H1 (cell line): ENCODE measurements around the gene GSE1. TPM values are rescaled to one million over a fixed set of nuclear protein-coding genes. Genes with fewer than 3 reads are reported as not detected.
A peak's percentile ranks its signal among the peaks of the same experiment; 100 is the strongest.

Experiments used
- CTCF ChIA-PET: fragments of 300-600 bp; sonication (Branson Sonifier 250); formaldehyde crosslinking; loops from one replicate; lab custom pipeline; 2021; ENCODE audit not compliant: partially characterized antibody; lab: Charles Lee
- POLR2A ChIA-PET: fragments of 300-600 bp; sonication (Branson Sonifier 250); formaldehyde crosslinking; loops from one replicate; lab custom pipeline; 2021; ENCODE audit warnings: inconsistent platforms; ENCODE audit not compliant: partially characterized antibody; lab: Charles Lee
- DNase-seq, 2 experiments: peaks; one replicate each; pipeline versions ENCODE4 v3.0.0 to v3.0.0-alpha.2; 2010 to 2022; ENCODE audit warnings: low spot score in 2 of 2, low read depth in 1 of 2, mixed read lengths in 1 of 2
- FAIRE-seq: peaks from 2 replicates; lab custom pipeline; 2011; peaks lifted over from hg19 to GRCh38; lab: Jason Lieb, UNC
- H2AFZ ChIP-seq: 2 replicates; pipeline ENCODE4 v1.8.1; 2012; ENCODE audit warnings: low read length, inconsistent platforms
- H2AK5ac ChIP-seq: 2 replicates; pipeline ENCODE4 v1.6.1; 2013; ENCODE audit warnings: low read depth, low read length
- H2BK120ac ChIP-seq: replicated peaks from 2 replicates; pipeline ENCODE3; 2013; ENCODE audit warnings: low read depth, low read length, inconsistent platforms
- H2BK12ac ChIP-seq: 2 replicates; pipeline ENCODE4 v1.6.1; 2013; ENCODE audit warnings: low read depth, low read length
- H2BK15ac ChIP-seq: 2 replicates; pipeline ENCODE4 v1.6.1; 2013; ENCODE audit warnings: low read length
- H2BK20ac ChIP-seq: 2 replicates; pipeline ENCODE4 v1.6.1; 2013; ENCODE audit warnings: low read length
- H2BK5ac ChIP-seq: 2 replicates; pipeline ENCODE4 v1.6.1; 2013; ENCODE audit warnings: low read depth, low read length
- H3K14ac ChIP-seq: 2 replicates; pipeline ENCODE4 v1.6.1; 2013; ENCODE audit warnings: inconsistent platforms; ENCODE audit not compliant: insufficient read length
- H3K18ac ChIP-seq: 2 replicates; pipeline ENCODE4 v1.6.1; 2013; ENCODE audit warnings: low read length; ENCODE audit errors: extremely low read depth
- H3K23ac ChIP-seq: 2 replicates; pipeline ENCODE4 v1.6.1; 2013; ENCODE audit warnings: inconsistent platforms; ENCODE audit not compliant: insufficient read length
- H3K23me2 ChIP-seq: 2 replicates; pipeline ENCODE4 v1.6.1; 2013; ENCODE audit warnings: low read depth, low read length
- H3K27ac ChIP-seq: 2 replicates; pipeline ENCODE4 v1.6.1; 2011; ENCODE audit warnings: low read depth, low read length, inconsistent platforms
- H3K27me3 ChIP-seq, 4 experiments: replicated peaks in 1 of 4; 1 replicate in 1 of 4; 2 replicates in 3 of 4; pipeline versions ENCODE4 v1.6.1 to v1.8.1; 2011 to 2013; ENCODE audit warnings: low read length in 3 of 4, mild to moderate bottlenecking in 3 of 4, inconsistent platforms in 2 of 4, mixed read lengths in 2 of 4, moderate library complexity in 1 of 4; ENCODE audit not compliant: control insufficient read depth in 3 of 4, insufficient read depth in 3 of 4; ENCODE audit errors: extremely low read depth in 1 of 4
- H3K36me3 ChIP-seq, 4 experiments: 2 replicates each; pipeline versions ENCODE4 v1.6.1 to v1.8.1; 2011 to 2013; ENCODE audit warnings: mild to moderate bottlenecking in 4 of 4, low read length in 3 of 4, moderate library complexity in 2 of 4, control low read depth in 1 of 4, inconsistent platforms in 1 of 4; ENCODE audit not compliant: insufficient read depth in 4 of 4, control insufficient read depth in 2 of 4
- H3K4ac ChIP-seq: replicated peaks from 2 replicates; pipeline ENCODE3; 2013; ENCODE audit warnings: low read length, low read depth, mixed read lengths, inconsistent platforms; ENCODE audit not compliant: insufficient read length
- H3K4me1 ChIP-seq, 4 experiments: replicated peaks in 1 of 4; 1 replicate in 1 of 4; 2 replicates in 3 of 4; pipeline versions ENCODE4 v1.6.1 to v1.8.1; 2011 to 2013; ENCODE audit warnings: low read length in 3 of 4, inconsistent platforms in 2 of 4, mixed read lengths in 1 of 4; ENCODE audit not compliant: insufficient read depth in 4 of 4, control insufficient read depth in 3 of 4
- H3K4me2 ChIP-seq, 2 experiments: 2 replicates each; pipeline versions ENCODE4 v1.6.1 to v1.8.1; 2011 to 2013; ENCODE audit warnings: low read depth in 2 of 2, low read length in 2 of 2, control low read depth in 1 of 2, inconsistent platforms in 1 of 2, mild to moderate bottlenecking in 1 of 2; ENCODE audit not compliant: insufficient read depth in 1 of 2
- H3K4me3 ChIP-seq, 4 experiments: fragments of 200-600, 300-600 bp in 1 of 4; sonication (generic), shearing (Covaris generic), sonication (Bioruptor Twin) in 1 of 4; 2 replicates each; pipeline versions ENCODE4 v1.5.1 to v1.8.1; 2011 to 2016; ENCODE audit warnings: low read length in 4 of 4, low read depth in 3 of 4, control low read depth in 2 of 4, inconsistent platforms in 2 of 4, mild to moderate bottlenecking in 2 of 4, mixed read lengths in 1 of 4, moderate library complexity in 1 of 4; ENCODE audit not compliant: insufficient read depth in 2 of 4; ENCODE audit errors: extremely low read depth in 1 of 4
- H3K56ac ChIP-seq: replicated peaks from 2 replicates; pipeline ENCODE3; 2013; ENCODE audit warnings: low read depth, mild to moderate bottlenecking, mixed read lengths, low read length, inconsistent platforms; ENCODE audit not compliant: insufficient read length
- H3K79me1 ChIP-seq: 2 replicates; pipeline ENCODE4 v1.6.1; 2013; ENCODE audit warnings: low read depth, low read length, control low read depth
- H3K79me2 ChIP-seq, 2 experiments: 2 replicates each; pipeline versions ENCODE4 v1.6.1 to v1.8.1; 2012 to 2013; ENCODE audit warnings: low read length in 2 of 2, mild to moderate bottlenecking in 2 of 2, inconsistent platforms in 1 of 2; ENCODE audit not compliant: insufficient read depth in 2 of 2, control insufficient read depth in 1 of 2
- H3K9ac ChIP-seq, 4 experiments: replicated peaks in 1 of 4; 1 replicate in 1 of 4; 2 replicates in 3 of 4; pipeline versions ENCODE4 v1.6.1 to v1.8.1; 2011 to 2013; ENCODE audit warnings: low read depth in 3 of 4, low read length in 3 of 4, control low read depth in 2 of 4, mild to moderate bottlenecking in 2 of 4, moderate library complexity in 2 of 4, inconsistent platforms in 1 of 4; ENCODE audit errors: extremely low read depth in 1 of 4
- H3K9me3 ChIP-seq, 2 experiments: 2 replicates each; pipeline versions ENCODE4 v1.6.1 to v1.8.1; 2012 to 2013; ENCODE audit warnings: mild to moderate bottlenecking in 2 of 2, moderate library complexity in 2 of 2, control low read depth in 1 of 2, inconsistent platforms in 1 of 2, low read depth in 1 of 2, low read length in 1 of 2, mixed read lengths in 1 of 2; ENCODE audit not compliant: insufficient read depth in 2 of 2
- H4K20me1 ChIP-seq, 2 experiments: replicated peaks in 1 of 2; 2 replicates each; pipeline versions ENCODE3 to v1.8.1; 2011 to 2013; ENCODE audit warnings: inconsistent platforms in 2 of 2, low read length in 2 of 2, mild to moderate bottlenecking in 1 of 2; ENCODE audit not compliant: insufficient read depth in 2 of 2, control insufficient read depth in 1 of 2
- H4K5ac ChIP-seq: 2 replicates; pipeline ENCODE4 v1.6.1; 2013; ENCODE audit warnings: low read length, low read depth, mixed read lengths, inconsistent platforms; ENCODE audit not compliant: insufficient read length
- H4K8ac ChIP-seq: 2 replicates; pipeline ENCODE4 v1.8.0; 2013; ENCODE audit warnings: mild to moderate bottlenecking, moderate library complexity, low read length, inconsistent platforms; ENCODE audit not compliant: insufficient read depth; ENCODE audit errors: extremely low read depth
- H4K91ac ChIP-seq: replicated peaks from 2 replicates; pipeline ENCODE3; 2013; ENCODE audit warnings: low read length, mixed read lengths, inconsistent platforms; ENCODE audit not compliant: insufficient read length
- BACH1 ChIP-seq: IDR thresholded peaks from 2 replicates; pipeline ENCODE4 v1.6.1; 2012; ENCODE audit warnings: low read length, improper control_type of control experiment
- CHD2 ChIP-seq: IDR thresholded peaks from 2 replicates; pipeline ENCODE4 v1.6.1; 2012; ENCODE audit warnings: low read length, improper control_type of control experiment
- E2F6 ChIP-seq: IDR thresholded peaks from 2 replicates; pipeline ENCODE4 v1.6.1; 2012; ENCODE audit warnings: inconsistent platforms
- KDM1A ChIP-seq: fragments of 200-600, 300-600 bp; sonication (generic); IDR thresholded peaks from 2 replicates; pipeline ENCODE4 v1.7.1; 2016; ENCODE audit warnings: mild to moderate bottlenecking, low read length, borderline replicate concordance
- PHF8 ChIP-seq: fragments of 200-600 bp; sonication (generic); conservative IDR thresholded peaks from 2 replicates; pipeline ENCODE4 v1.7.1; 2012; ENCODE audit warnings: low read depth, mild to moderate bottlenecking, inconsistent platforms, low read length, moderate library complexity
- RXRA ChIP-seq: IDR thresholded peaks from 2 replicates; pipeline ENCODE4 v1.6.1; 2011; ENCODE audit warnings: low read depth, mild to moderate bottlenecking, low read length, moderate library complexity; ENCODE audit not compliant: insufficient read depth
- SAP30 ChIP-seq: fragments of 300-600 bp; sonication (generic); IDR thresholded peaks from 2 replicates; pipeline ENCODE4 v1.7.1; 2012; ENCODE audit warnings: low read length, moderate library complexity, mild to moderate bottlenecking, inconsistent platforms; ENCODE audit not compliant: insufficient read depth, insufficient replicate concordance
- WGBS, 2 experiments: shearing (Covaris generic) in 1 of 2; methylation state at CpG; one replicate each; pipeline versions ENCODE4 v1.1.6 to v1.1.7; 2013 to 2015; ENCODE audit warnings: low lambda C conversion rate in 2 of 2, mixed read lengths in 2 of 2, inconsistent platforms in 1 of 2, low coverage in 1 of 2, missing lambda C conversion rate in 1 of 2; ENCODE audit not compliant: insufficient replicate concordance in 2 of 2, insufficient coverage in 1 of 2, insufficient read length in 1 of 2; ENCODE audit errors: extremely low coverage in 1 of 2, missing lambda C conversion rate in 1 of 2; 5-methylcytosine and 5-hydroxymethylcytosine counted together
- polyA plus RNA-seq, 7 experiments: library from polyadenylated mRNA; depleted of rRNA in 3 of 7; stranded (reverse) in 5 of 7; unstranded in 2 of 7; fragments of >200 nt in 5 of 7; fragments of 200-250 nt in 2 of 7; gene quantifications; 1 replicate in 5 of 7; 2 replicates in 1 of 7; 4 replicates in 1 of 7; pipeline versions ENCODE4 v1.2.1 to v1.2.3, GENCODE V29; 2011 to 2013; ENCODE audit warnings: missing spikeins in 2 of 7, mixed read lengths in 2 of 7
- total RNA-seq: library from RNA; stranded (reverse); fragmentation: NEBNext Ultra II Directional; extraction: Animal tissue kit (Norgen Biotek cat#: 25700); gene quantifications from 2 replicates; pipeline ENCODE4 v1.2.1, GENCODE V29; 2021
- TF ChIP-seq, protein P1 (sequence below), 3 experiments: IDR thresholded peaks; 1 replicate in 2 of 3; 2 replicates in 1 of 3; pipeline versions ENCODE4 v1.5.1 to v1.6.1; 2011; ENCODE audit warnings: low read length in 3 of 3, mild to moderate bottlenecking in 3 of 3, inconsistent platforms in 2 of 3, low read depth in 1 of 3, moderate library complexity in 1 of 3; ENCODE audit not compliant: insufficient read depth in 1 of 3; ENCODE audit errors: control extremely low read depth in 1 of 3
- TF ChIP-seq, protein P2 (sequence below): IDR thresholded peaks from 2 replicates; pipeline ENCODE4 v1.6.1; 2012; ENCODE audit warnings: inconsistent platforms

GSE1 gene
- total and polyA plus RNA-seq, 2 of the 8 experiments (the other 6 are each of a cell fraction or from before 2014, with no cell fraction given) = 26.0 to 65.6 TPM

GRCh38 chr16:85624646-85625045 is 11.5 kb downstream of the GSE1 start:
- Histone ChIP-seq H3K79me2 (peaks cover 38 to 100% of the 10 kb centered on the region in 2 experiments), H2BK20ac (no peak overlapping the region), H2BK15ac (no peak overlapping the region), H4K8ac (peak overlapping the region; percentile 72; the same call in 1 of the 2 replicates), H3K23ac (no peak overlapping the region), H2BK12ac (no peak overlapping the region), H3K4me3 (no peak overlapping the region), H2AK5ac (no peak overlapping the region), H3K36me3 (peaks cover 0 to 5% (median 0%) of the 10 kb centered on the region in 4 experiments; a peak in 4 of 8 replicates), H2BK5ac (no peak overlapping the region), H4K91ac (no peak overlapping the region), H3K9ac (no peak overlapping the region), H2BK120ac (no peak overlapping the region), H3K23me2 (no peaks in the 10 kb centered on the region), H3K9me3 (peaks cover 5% of the 10 kb centered on the region in 2 experiments; a peak in 3 of 4 replicates), H3K4ac (no peak overlapping the region), H4K5ac (no peak overlapping the region), H3K18ac (no peak overlapping the region), H3K14ac (no peak overlapping the region), H3K56ac (no peak overlapping the region), H4K20me1 (peaks cover 72 to 74% of the 10 kb centered on the region in 2 experiments), H3K27me3 (no peaks in the 10 kb centered on the region; a peak in 1 of 7 replicates), H3K27ac (no peak overlapping the region), H3K4me2 (no peak overlapping the region), H3K4me1 (peaks cover 0 to 20% (median 12%) of the 10 kb centered on the region in 4 experiments; a peak in 6 of 7 replicates), H3K79me1 (peaks cover 30% of the 10 kb centered on the region), H2AFZ (no peak overlapping the region)
- POLR2A ChIA-PET = interaction anchor here (0.8 to 3.7 kb wide), 4 partner anchors 9 to 31 kb away, joined by 3 to 19 read pairs (median 4); no protein-coding TSS in a partner anchor
- CTCF ChIA-PET = interaction anchor here (0.8 to 7.2 kb wide), 5 partner anchors 7 to 274 kb away, joined by 3 to 93 read pairs (median 6); no protein-coding TSS in a partner anchor
- FAIRE-seq (no peak), DNase-seq (no peak)
- no peak for TF ChIP-seq BACH1
- TF ChIP-seq KDM1A = no peak
- 0 out of 2 replicates have a peak, but pooled peaks have one; percentile 26 for TF ChIP-seq E2F6
- TF ChIP-seq, protein P1, sequence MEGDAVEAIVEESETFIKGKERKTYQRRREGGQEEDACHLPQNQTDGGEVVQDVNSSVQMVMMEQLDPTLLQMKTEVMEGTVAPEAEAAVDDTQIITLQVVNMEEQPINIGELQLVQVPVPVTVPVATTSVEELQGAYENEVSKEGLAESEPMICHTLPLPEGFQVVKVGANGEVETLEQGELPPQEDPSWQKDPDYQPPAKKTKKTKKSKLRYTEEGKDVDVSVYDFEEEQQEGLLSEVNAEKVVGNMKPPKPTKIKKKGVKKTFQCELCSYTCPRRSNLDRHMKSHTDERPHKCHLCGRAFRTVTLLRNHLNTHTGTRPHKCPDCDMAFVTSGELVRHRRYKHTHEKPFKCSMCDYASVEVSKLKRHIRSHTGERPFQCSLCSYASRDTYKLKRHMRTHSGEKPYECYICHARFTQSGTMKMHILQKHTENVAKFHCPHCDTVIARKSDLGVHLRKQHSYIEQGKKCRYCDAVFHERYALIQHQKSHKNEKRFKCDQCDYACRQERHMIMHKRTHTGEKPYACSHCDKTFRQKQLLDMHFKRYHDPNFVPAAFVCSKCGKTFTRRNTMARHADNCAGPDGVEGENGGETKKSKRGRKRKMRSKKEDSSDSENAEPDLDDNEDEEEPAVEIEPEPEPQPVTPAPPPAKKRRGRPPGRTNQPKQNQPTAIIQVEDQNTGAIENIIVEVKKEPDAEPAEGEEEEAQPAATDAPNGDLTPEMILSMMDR (IDR thresholded peaks at IDR 0.05; ENCODE audit: control extremely low read depth in 1 of 3, insufficient read depth in 1 of 3, low read depth in 1 of 3, low read length in 3 of 3) = no peak
- no peak for TF ChIP-seq RXRA
- TF ChIP-seq, protein P2, sequence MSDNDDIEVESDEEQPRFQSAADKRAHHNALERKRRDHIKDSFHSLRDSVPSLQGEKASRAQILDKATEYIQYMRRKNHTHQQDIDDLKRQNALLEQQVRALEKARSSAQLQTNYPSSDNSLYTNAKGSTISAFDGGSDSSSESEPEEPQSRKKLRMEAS = peak; percentile 44; the same call in 1 of the 2 replicates
- TF ChIP-seq SAP30 = no peak
- TF ChIP-seq PHF8 = no peak
- no peak for TF ChIP-seq CHD2
- 86% methylated on average over 17 of the region's 17 CpGs; no CpG with 5 or more reads in 1 of the 2 experiments for WGBS, 2 experiments
